HFFc6 (cell line): ENCODE results near the gene ENTPD2. TPM values are rescaled to one million over a fixed set of nuclear protein-coding genes. Genes with fewer than 3 reads are reported as not detected.

Experiments
- DNase-seq: peaks from one replicate; pipeline ENCODE4 v3.0.0-alpha.2; 2018
- H3K27ac Mint-ChIP-seq: 2 replicates; pipeline ENCODE4 v1.8.0; 2020; ENCODE audit warnings: mild to moderate bottlenecking, mixed read lengths
- H3K27me3 Mint-ChIP-seq: 2 replicates; pipeline ENCODE4 v1.8.0; 2021; ENCODE audit warnings: mild to moderate bottlenecking, moderate library complexity, mixed read lengths; ENCODE audit not compliant: insufficient read depth
- H3K36me3 Mint-ChIP-seq: 2 replicates; pipeline ENCODE4 v1.8.0; 2021; ENCODE audit warnings: low read depth, mixed read lengths
- H3K4me1 Mint-ChIP-seq: 2 replicates; pipeline ENCODE4 v1.8.0; 2020; ENCODE audit warnings: low read depth, mixed read lengths
- H3K4me3 Mint-ChIP-seq: 2 replicates; pipeline ENCODE4 v1.8.0; 2020; ENCODE audit warnings: mild to moderate bottlenecking, moderate library complexity, mixed read lengths
- H3K9me3 Mint-ChIP-seq: 2 replicates; pipeline ENCODE4 v1.8.0; 2020; ENCODE audit warnings: mild to moderate bottlenecking, mixed read lengths
- total RNA-seq, 6 experiments: library from RNA; stranded (reverse); fragmentation: NEBNext Ultra II Directional; extraction: Animal tissue kit (Norgen Biotek cat#: 25700); gene quantifications; 2 replicates in 1 of 6; 3 replicates in 5 of 6; pipeline ENCODE4 v1.2.3, GENCODE V29; 2021
- TF ChIP-seq, protein P1 (sequence below): fragments of 200-600 bp; sonication (generic); IDR thresholded peaks from 2 replicates; pipeline ENCODE4 v1.5.0; 2021; ENCODE audit warnings: antibody characterized with exemption, mild to moderate bottlenecking

Gene ENTPD2
- total RNA-seq, 6 experiments from 2014 or later = 0.12 to 0.28 (median 0.16) TPM; not detected in 3

DNA sequence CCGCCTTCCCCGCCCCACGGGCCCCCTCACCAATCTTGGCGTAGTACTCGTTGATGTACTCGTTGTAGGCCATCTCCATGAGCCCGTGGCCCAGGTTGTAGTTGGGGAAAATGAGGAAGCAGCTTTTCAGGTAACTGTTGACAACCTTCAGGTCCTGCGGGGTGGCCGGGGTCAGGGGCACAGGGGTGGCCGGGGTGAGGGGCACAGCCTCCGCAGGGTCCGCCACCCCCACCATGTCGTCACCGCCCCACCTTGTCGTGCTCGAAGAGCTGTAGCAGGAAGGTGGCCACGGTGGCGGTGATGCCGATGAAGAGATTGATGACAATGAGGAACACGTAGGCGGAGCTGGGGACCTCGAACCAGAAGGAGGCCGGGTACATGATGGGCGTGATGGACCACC lies 42.7 kb downstream of the ENTPD2 start:
- TF ChIP-seq, protein P1, sequence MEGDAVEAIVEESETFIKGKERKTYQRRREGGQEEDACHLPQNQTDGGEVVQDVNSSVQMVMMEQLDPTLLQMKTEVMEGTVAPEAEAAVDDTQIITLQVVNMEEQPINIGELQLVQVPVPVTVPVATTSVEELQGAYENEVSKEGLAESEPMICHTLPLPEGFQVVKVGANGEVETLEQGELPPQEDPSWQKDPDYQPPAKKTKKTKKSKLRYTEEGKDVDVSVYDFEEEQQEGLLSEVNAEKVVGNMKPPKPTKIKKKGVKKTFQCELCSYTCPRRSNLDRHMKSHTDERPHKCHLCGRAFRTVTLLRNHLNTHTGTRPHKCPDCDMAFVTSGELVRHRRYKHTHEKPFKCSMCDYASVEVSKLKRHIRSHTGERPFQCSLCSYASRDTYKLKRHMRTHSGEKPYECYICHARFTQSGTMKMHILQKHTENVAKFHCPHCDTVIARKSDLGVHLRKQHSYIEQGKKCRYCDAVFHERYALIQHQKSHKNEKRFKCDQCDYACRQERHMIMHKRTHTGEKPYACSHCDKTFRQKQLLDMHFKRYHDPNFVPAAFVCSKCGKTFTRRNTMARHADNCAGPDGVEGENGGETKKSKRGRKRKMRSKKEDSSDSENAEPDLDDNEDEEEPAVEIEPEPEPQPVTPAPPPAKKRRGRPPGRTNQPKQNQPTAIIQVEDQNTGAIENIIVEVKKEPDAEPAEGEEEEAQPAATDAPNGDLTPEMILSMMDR = no peak
- DNase-seq = no peak
- H3K4me3 Mint-ChIP-seq = no peak overlapping the region

DNA sequence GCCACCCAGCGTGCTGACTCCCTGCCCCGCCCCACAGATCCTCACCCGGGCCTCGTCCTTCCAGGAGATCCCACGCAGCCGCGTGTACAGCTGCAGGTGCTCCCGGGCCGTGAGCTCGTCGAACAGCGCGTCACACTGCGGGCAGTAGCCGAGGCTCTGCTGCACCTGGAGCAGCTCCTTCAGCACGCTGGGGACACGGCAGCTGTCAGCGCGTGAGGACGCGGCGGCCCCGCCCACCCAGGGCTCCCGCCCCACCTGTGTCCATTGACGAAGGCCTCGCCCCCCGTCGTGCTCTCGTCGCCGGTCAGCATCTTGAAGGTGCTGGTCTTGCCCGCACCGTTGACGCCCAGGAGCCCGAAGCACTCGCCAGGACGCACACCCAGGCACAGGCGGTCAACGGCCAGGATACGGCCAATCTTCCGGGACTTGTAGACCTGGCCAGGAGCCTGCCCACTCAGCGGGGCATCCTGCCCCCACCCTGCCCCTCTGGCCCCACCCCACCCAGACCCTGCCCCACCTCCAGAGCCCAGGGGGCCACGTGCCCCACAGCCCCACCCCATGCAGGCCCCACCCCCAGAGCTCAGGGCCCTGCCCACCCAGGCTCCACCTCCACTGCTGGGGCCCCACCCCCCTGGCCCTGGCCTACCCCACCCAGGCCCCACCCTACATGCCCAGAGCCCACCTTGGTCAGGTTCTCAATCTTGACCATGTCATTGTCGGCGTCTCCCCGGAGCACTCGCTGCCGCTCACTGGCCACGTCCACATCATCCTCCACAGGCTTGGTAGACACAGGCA lies 43.7 kb downstream of the ENTPD2 start:
- no peak overlapping the region for H3K4me3 Mint-ChIP-seq
- TF ChIP-seq, protein P1 = no peak
- no peak overlapping the region for H3K27ac Mint-ChIP-seq

More for the DNA sequence above, 42.7 kb downstream of the ENTPD2 start:
- Mint-ChIP-seq H3K36me3 (peaks cover 9% of the 10 kb centered on the region; the same call in 1 of the 2 replicates), H3K4me1 (no peaks in the 10 kb centered on the region), H3K9me3 (no peaks in the 10 kb centered on the region), H3K27me3 (no peaks in the 10 kb centered on the region), H3K27ac (no peak overlapping the region)

DNA sequence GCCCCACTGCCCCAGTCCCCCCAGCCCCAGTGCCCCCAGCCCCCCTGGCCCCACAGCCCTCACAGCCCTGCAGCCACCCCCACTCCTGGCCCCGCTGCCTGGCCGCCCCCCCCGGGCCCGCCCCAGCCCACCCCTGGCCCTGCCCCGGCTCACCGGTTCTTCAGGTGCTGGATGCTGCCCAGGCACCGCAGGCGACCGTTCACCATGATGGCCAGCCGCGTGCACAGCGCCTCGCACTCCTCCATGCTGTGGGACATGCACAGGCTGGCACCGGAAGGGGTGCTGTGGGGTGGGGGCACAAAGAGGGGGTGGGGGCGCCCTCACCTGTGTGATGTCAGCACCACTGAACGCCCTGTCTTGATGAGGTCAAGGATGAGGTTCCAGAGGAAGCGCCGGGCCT lies 44.6 kb downstream of the ENTPD2 start:
- TF ChIP-seq, protein P1 = no peak
- no peak overlapping the region for H3K27ac Mint-ChIP-seq
- DNase-seq = no peak
- H3K4me3 Mint-ChIP-seq = no peak overlapping the region
- no peaks in the 10 kb centered on the region; the same call in 1 of the 2 replicates for H3K9me3 Mint-ChIP-seq
- H3K36me3 Mint-ChIP-seq = peaks cover 9% of the 10 kb centered on the region; the same call in 1 of the 2 replicates
- H3K27me3 Mint-ChIP-seq = no peaks in the 10 kb centered on the region
- no peaks in the 10 kb centered on the region for H3K4me1 Mint-ChIP-seq

More for the DNA sequence above, 43.7 kb downstream of the ENTPD2 start:
- no peaks in the 10 kb centered on the region for H3K27me3 Mint-ChIP-seq
- H3K36me3 Mint-ChIP-seq = peaks cover 9% of the 10 kb centered on the region; the same call in 1 of the 2 replicates
- H3K4me1 Mint-ChIP-seq = no peaks in the 10 kb centered on the region
- no peak for DNase-seq
- H3K9me3 Mint-ChIP-seq = no peaks in the 10 kb centered on the region

DNA sequence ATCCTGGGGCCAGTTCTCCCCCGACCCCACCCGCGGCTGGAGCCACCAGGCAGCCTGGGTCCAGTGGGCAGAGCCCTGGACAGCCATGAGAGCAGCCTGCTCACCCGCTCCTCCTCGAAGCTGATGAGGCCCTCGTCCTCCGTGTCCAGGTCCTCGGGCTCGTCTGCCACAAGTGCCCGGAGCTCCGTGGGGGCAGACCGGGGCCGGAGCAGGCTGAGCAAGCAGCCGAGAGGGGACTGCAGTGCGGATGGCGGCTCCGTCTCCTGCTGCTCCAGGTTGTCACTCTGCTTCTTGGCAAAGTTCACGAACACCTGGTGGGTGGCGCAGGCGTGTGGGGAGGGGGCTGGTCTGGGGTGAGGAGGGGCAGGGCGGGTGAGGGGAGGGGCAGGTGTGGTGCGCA lies 45.5 kb downstream of the ENTPD2 start:
- H3K27ac Mint-ChIP-seq = no peak overlapping the region
- no peaks in the 10 kb centered on the region for H3K27me3 Mint-ChIP-seq
- H3K36me3 Mint-ChIP-seq = peaks cover 9% of the 10 kb centered on the region; the same call in 1 of the 2 replicates
- H3K9me3 Mint-ChIP-seq = no peaks in the 10 kb centered on the region; the same call in 1 of the 2 replicates
- no peak for DNase-seq
- H3K4me3 Mint-ChIP-seq = no peak overlapping the region
- no peaks in the 10 kb centered on the region for H3K4me1 Mint-ChIP-seq
- TF ChIP-seq, protein P1 = no peak

DNA sequence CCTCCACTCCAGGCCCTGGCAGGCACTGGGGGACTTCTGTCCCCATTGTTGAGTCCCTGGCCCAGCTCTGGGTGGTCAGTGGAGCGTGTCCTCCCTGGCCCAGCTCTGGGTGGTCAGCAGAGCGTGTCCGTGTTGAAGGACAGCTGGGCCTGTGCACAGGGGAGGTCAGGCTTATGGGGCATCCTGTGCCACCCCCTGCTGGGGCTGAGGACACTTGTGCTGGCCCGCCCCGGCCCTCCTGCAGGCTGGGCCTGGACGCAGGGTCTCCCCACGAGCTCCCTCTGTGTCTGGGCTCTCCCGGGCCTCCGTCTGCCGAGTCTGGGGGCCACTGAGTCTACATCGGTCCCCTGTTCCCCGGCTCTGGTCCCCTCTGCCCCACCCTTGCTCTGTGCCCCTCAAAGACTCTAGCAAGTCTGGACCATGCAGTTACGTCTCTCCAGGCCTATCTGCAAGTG lies 46.0 kb downstream of the ENTPD2 start:
- Mint-ChIP-seq H3K27me3 (no peaks in the 10 kb centered on the region), H3K9me3 (no peaks in the 10 kb centered on the region; the same call in 1 of the 2 replicates), H3K4me3 (no peak overlapping the region), H3K27ac (no peak overlapping the region), H3K36me3 (peaks cover 9% of the 10 kb centered on the region; the same call in 1 of the 2 replicates), H3K4me1 (no peaks in the 10 kb centered on the region)
- TF ChIP-seq, protein P1 = no peak
- no peak for DNase-seq
